SK-N-SH (cell line): ENCODE results near the gene MTHFD1L.

ENCODE experiments used
- CHD2 ChIP-seq: fragments of 150-350 bp; IDR thresholded peaks from 2 replicates; pipeline ENCODE4 v1.6.1; 2018; ENCODE audit warnings: low read length; ENCODE audit not compliant: partially characterized antibody
- ELF1 ChIP-seq: IDR thresholded peaks from 2 replicates; pipeline ENCODE4 v1.4.0; 2012
- EP300 ChIP-seq, 2 experiments: IDR thresholded peaks; 2 replicates each; pipeline versions ENCODE4 v1.4.0 to v1.6.1; 2012; ENCODE audit warnings: borderline replicate concordance in 1 of 2, low read depth in 1 of 2, low read length in 1 of 2
- EZH2phosphoT487 ChIP-seq: fragments of 200-600 bp; sonication (generic); IDR thresholded peaks from 2 replicates; pipeline ENCODE4 v1.6.1; 2017; ENCODE audit warnings: low read depth, mixed run types, mild to moderate bottlenecking, antibody characterized with exemption, moderate library complexity, borderline replicate concordance
- JUND ChIP-seq: IDR thresholded peaks from 2 replicates; pipeline ENCODE4 v1.4.0; 2012
- MEF2A ChIP-seq: IDR thresholded peaks from 2 replicates; pipeline ENCODE4 v1.4.0; 2012; ENCODE audit warnings: low read depth, borderline replicate concordance
- POLR2AphosphoS5 ChIP-seq: IDR thresholded peaks from 2 replicates; pipeline ENCODE4 v1.6.1; 2012; ENCODE audit warnings: low read depth, low read length
- RAD21 ChIP-seq: IDR thresholded peaks from 2 replicates; pipeline ENCODE4 v1.6.1; 2012; ENCODE audit warnings: mild to moderate bottlenecking, low read length
- RFX5 ChIP-seq: IDR thresholded peaks from 2 replicates; pipeline ENCODE4 v1.6.1; 2012; ENCODE audit warnings: mild to moderate bottlenecking, improper control_type of control experiment, low read length
- TAF1 ChIP-seq: IDR thresholded peaks from 2 replicates; pipeline ENCODE4 v1.6.1; 2012; ENCODE audit warnings: low read depth, mild to moderate bottlenecking, low read length, moderate library complexity, borderline replicate concordance
- YY1 ChIP-seq: IDR thresholded peaks from 2 replicates; pipeline ENCODE4 v1.4.0; 2012; ENCODE audit warnings: low read depth, mild to moderate bottlenecking
- TF ChIP-seq, protein P1 (sequence below): IDR thresholded peaks from 2 replicates; pipeline ENCODE4 v1.6.1; 2012; ENCODE audit warnings: mild to moderate bottlenecking, low read depth, low read length, moderate library complexity
- TF ChIP-seq, protein P2 (sequence below): fragments of 200-600 bp; sonication (generic); IDR thresholded peaks from 2 replicates; pipeline ENCODE4 v1.6.1; 2017; ENCODE audit warnings: antibody characterized with exemption, mild to moderate bottlenecking, moderate library complexity
- TF ChIP-seq, protein P3 (sequence below): IDR thresholded peaks from 2 replicates; pipeline ENCODE4 v1.4.0; 2012; ENCODE audit warnings: low read depth

DNA sequence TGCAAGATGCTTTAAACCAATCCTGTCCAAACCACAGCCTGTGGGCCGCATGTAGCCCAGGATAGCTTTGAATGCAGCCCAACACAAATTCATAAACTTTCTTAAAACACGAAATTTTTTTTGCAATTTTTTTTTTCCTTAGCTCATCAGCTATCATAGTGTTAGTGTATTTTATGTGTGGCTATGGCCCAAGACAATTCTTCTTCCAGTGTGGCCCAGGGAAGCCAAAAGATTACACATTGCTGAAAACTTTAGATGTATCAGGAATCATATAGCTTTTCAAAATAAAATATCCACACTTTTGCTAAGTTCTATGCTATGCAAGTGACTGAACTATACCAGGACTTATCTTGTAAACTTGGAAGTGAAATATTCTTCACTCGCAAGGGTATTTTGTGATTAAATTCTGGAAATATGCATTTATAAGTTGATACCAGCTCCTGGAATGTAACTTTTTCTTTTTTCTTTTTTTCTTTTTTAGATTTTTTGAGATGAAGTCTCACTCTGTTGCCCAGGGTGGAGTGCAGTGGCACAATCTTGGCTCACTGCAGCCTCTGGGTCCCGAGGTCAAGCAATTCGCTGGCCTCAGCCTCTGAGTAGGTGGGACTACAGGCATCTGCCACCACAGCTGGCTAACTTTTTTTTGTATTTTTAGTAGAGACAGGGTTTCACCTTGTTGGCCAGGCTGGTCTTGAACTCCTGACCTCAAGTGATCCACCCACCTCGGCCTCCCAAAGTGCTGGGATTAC, 49.8 kb downstream of the MTHFD1L start:
- TF ChIP-seq, protein P1, sequence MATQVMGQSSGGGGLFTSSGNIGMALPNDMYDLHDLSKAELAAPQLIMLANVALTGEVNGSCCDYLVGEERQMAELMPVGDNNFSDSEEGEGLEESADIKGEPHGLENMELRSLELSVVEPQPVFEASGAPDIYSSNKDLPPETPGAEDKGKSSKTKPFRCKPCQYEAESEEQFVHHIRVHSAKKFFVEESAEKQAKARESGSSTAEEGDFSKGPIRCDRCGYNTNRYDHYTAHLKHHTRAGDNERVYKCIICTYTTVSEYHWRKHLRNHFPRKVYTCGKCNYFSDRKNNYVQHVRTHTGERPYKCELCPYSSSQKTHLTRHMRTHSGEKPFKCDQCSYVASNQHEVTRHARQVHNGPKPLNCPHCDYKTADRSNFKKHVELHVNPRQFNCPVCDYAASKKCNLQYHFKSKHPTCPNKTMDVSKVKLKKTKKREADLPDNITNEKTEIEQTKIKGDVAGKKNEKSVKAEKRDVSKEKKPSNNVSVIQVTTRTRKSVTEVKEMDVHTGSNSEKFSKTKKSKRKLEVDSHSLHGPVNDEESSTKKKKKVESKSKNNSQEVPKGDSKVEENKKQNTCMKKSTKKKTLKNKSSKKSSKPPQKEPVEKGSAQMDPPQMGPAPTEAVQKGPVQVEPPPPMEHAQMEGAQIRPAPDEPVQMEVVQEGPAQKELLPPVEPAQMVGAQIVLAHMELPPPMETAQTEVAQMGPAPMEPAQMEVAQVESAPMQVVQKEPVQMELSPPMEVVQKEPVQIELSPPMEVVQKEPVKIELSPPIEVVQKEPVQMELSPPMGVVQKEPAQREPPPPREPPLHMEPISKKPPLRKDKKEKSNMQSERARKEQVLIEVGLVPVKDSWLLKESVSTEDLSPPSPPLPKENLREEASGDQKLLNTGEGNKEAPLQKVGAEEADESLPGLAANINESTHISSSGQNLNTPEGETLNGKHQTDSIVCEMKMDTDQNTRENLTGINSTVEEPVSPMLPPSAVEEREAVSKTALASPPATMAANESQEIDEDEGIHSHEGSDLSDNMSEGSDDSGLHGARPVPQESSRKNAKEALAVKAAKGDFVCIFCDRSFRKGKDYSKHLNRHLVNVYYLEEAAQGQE, result no peak
- no peak for TF ChIP-seq ELF1
- TF ChIP-seq EP300 (IDR thresholded peaks at IDR 0.05; ENCODE audit: borderline replicate concordance in 1 of 2, low read depth in 1 of 2, low read length in 1 of 2), result no peak
- no peak for TF ChIP-seq MEF2A
- TF ChIP-seq, protein P2, sequence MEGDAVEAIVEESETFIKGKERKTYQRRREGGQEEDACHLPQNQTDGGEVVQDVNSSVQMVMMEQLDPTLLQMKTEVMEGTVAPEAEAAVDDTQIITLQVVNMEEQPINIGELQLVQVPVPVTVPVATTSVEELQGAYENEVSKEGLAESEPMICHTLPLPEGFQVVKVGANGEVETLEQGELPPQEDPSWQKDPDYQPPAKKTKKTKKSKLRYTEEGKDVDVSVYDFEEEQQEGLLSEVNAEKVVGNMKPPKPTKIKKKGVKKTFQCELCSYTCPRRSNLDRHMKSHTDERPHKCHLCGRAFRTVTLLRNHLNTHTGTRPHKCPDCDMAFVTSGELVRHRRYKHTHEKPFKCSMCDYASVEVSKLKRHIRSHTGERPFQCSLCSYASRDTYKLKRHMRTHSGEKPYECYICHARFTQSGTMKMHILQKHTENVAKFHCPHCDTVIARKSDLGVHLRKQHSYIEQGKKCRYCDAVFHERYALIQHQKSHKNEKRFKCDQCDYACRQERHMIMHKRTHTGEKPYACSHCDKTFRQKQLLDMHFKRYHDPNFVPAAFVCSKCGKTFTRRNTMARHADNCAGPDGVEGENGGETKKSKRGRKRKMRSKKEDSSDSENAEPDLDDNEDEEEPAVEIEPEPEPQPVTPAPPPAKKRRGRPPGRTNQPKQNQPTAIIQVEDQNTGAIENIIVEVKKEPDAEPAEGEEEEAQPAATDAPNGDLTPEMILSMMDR, result no peak
- no peak for TF ChIP-seq YY1
- no peak for TF ChIP-seq RAD21
- TF ChIP-seq EZH2phosphoT487, result no peak
- no peak for TF ChIP-seq POLR2AphosphoS5
- TF ChIP-seq CHD2, result no peak
- no peak for TF ChIP-seq TAF1
- TF ChIP-seq, protein P3, sequence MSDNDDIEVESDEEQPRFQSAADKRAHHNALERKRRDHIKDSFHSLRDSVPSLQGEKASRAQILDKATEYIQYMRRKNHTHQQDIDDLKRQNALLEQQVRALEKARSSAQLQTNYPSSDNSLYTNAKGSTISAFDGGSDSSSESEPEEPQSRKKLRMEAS, result no peak
- TF ChIP-seq RFX5, result no peak
- no peak for TF ChIP-seq JUND
